Right ventricle myocardium inferior (tissue), 1 donor: Measurements from ENCODE around the gene ZNF154. TPM values are rescaled to one million over a fixed set of nuclear protein-coding genes. Genes with fewer than 3 reads are reported as not detected.

ENCODE experiments used
- ATAC-seq: fragments of 200-7000 bp; cut with Tn5 transposase; one replicate; pipeline ENCODE4 v1.9.1; 2020; ENCODE audit warnings: mild to moderate bottlenecking, moderate library complexity
- DNase-seq: peaks from one replicate; pipeline ENCODE4 v3.0.0; 2021; ENCODE audit errors: missing footprints
- intact Hi-C: fragments of 100-400 bp; cut with DNase I; formaldehyde crosslinking; loops from one replicate; pipeline ENCODE4 v1.11.0; 2022
- total RNA-seq: library from RNA; stranded (reverse); fragmentation: NEBNext Ultra II Directional; extraction: Animal tissue kit (Norgen Biotek cat#: 25700); gene quantifications from one replicate; pipeline ENCODE4 v1.2.1, GENCODE V29; 2021
- donor health status: DM: no; HTN: yes; CAD: no; lungs with severe emphysema.

ZNF154 gene
- total RNA-seq, 1 donor from 2014 or later, result 3.3 TPM

GRCh38 chr19:57688011-57688763 lies 20.8 kb downstream of the ZNF154 start:
- no peak for DNase-seq
- no peak for ATAC-seq
- intact Hi-C loops, result no loop called here

- ATAC-seq (no peak), DNase-seq (no peak)
- intact Hi-C loops, result no loop called here
Observed at GRCh38 chr19:57687363-57688010, 21.5 kb downstream of the ZNF154 start.

DNA sequence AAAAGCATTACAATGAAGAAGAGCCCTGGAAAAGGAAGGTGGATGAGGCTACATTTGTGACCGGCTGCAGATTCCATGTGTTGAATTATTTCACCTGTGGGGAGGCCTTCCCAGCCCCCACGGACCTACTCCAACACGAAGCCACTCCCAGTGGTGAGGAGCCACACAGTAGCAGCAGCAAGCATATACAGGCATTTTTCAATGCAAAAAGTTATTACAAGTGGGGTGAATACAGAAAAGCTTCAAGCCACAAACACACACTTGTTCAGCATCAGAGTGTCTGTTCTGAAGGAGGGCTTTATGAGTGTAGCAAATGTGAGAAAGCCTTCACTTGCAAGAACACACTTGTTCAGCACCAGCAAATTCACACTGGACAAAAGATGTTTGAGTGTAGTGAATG lies 22.3 kb downstream of the ZNF154 start:
- intact Hi-C loops, result no loop called here
- DNase-seq (no peak), ATAC-seq (no peak)

DNA sequence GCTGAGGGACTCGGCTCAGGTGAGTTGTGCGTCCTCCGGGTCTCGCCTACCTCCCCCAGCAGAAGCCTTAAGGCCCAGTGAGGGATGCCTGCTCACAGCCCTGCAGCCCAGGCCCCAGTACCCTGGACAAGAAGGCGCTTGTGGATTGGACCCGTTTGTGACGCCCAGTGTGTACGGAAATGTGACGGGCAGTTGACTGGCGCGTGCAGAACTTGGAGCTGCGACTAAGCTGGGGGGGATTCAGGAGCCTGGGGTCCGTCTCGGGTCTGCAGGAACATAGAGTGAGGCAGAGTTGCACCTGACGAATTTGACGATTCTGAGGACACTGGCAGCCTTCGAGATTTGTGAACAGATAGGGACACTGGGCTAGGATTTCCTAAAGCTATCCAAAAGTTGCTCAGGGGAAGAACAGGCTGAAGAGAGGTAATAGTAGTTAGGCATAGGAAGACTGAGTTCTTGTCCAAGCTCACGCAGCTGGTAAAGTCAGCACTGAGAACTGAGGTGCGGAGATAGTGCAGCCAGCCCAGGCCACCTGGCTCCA lies 26.7 kb downstream of the ZNF154 start:
- intact Hi-C loops, result no loop called here
- no peak for ATAC-seq
- no peak for DNase-seq

DNA sequence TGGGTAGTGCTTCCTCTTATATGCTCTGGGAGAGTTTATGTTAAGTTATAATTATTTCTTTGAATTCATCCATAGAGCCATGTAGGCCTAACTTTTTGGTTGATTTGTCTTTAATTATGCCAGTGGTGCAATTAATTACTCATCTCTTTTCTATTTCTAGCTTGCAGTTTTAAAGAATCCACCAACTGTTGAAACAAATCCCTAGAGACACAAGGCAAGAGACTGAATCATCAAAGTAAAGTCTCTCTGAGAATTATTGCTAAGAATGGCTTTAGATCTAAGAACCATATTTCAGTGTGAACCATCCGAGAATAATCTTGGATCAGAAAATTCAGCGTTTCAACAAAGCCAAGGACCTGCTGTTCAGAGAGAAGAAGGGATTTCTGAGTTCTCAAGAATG lies 33.1 kb downstream of the ZNF154 start:
- ATAC-seq (no peak), DNase-seq (no peak)
- intact Hi-C loops, result no loop called here

- ATAC-seq (no peak), DNase-seq (no peak)
- intact Hi-C loops, result no loop called here
Observed at GRCh38 chr19:57672466-57672865, 36.5 kb downstream of the ZNF154 start.

- DNase-seq (no peak), ATAC-seq (no peak)
- intact Hi-C loops, result no loop called here
Observed at GRCh38 chr19:57671124-57671895, 37.7 kb downstream of the ZNF154 start.

DNA sequence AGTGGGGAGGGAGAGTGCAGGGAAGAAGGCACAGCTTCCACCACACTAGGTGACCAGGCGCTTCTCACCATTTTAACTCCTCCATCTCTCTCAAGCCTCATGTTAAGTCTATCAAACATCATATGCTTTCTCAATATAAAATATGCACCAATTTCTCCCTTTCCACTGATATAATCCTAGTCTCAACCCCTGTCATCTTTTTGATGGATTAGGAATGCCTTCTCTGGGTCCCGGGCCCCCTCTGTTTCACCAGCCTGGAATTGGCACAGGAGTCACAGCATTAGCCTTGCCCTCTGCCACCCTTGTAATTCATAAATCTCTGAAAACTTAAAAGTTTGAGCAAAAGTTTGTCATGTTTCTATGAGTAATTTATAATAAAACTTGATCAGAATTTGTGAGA lies 40.4 kb downstream of the ZNF154 start, which contains the start of gene ZSCAN4:
Gene ZSCAN4, plus strand, starts transcription at position 301 of the 400 bp plus-strand sequence. CDS start 7,211 bp downstream, outside the sequence.
- DNase-seq (no peak), ATAC-seq (no peak)
- intact Hi-C loops, result no loop called here

- intact Hi-C loops, result no loop called here
- DNase-seq (no peak), ATAC-seq (no peak)
Observed at GRCh38 chr19:57667228-57667627, 41.8 kb downstream of the ZNF154 start.

- intact Hi-C loops, result no loop called here
- ATAC-seq, result no peak
- no peak for DNase-seq
Observed at GRCh38 chr19:57665261-57665806, 43.7 kb downstream of the ZNF154 start.

DNA sequence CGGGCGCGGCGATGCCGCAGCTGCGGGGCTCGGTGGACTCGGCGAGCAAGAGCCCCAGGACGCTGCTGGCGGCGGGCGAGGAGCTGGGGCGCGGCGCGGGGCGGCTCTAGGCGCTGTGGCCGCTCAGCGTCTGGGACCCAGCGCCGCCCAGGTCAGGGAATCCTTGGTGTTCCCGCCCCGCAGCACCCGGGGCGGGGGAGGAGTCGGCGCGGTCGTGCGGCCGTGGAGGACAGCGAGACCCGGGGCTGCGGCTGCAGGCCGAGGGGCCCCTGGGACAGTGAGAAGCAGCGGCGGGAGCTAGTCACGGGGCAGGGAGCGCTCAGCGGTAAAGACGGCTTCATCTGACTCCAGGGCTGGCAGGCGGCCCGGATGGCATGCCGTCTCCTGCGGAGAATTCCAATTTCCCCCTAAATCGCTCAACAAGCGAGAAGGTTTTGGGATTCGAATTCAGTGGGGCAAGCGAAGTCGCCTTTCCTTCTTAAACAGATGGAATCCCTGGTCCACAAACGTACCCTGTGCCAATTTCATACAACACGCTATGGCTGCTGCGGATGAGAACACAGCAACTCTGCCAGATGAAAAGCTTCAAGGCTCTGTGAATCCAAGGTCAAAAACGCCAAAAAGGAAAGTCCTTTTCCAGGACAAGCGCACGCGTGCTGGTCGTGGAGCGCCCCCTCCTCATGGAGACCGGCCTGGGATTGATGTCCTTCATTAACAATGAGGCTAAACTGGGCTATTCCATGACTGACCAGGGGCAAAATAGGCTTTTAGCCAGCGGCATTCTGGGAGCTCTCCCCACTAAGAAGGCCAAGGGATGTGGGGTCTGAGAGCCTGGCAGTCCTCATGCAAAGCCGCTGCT lies 44.5 kb downstream of the ZNF154 start:
- DNase-seq, result peak; percentile 68
- intact Hi-C loops, result no loop called here
- ATAC-seq, result peak; percentile 93

- DNase-seq (no peak), ATAC-seq (no peak)
- intact Hi-C loops, result no loop called here
Observed at GRCh38 chr19:57656346-57656745, 52.7 kb downstream of the ZNF154 start.

DNA sequence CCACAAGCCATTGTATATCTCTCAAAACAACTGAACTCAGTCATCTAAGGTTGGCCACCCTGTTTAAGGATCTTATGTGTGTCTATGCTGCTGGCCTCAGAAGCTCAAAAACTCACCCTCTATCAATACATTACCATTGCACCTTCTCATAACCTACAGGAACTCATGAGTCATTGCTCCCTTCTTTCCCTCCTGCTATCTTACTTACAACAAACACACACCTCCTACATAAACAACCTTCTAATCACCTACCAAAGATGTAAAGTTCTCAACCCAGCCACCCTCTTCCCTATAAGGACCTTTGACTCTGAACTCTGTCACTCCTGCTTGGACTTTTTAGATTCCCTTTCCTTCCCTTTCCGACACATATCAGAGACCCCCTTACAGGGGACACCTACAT lies 53.6 kb downstream of the ZNF154 start:
- intact Hi-C loops, result no loop called here
- ATAC-seq (no peak), DNase-seq (no peak)

GRCh38 chr19:57653689-57654088 lies 55.3 kb downstream of the ZNF154 start:
- no peak for DNase-seq
- intact Hi-C loops, result no loop called here
- ATAC-seq, result no peak

GRCh38 chr19:57651654-57651996 lies 57.4 kb downstream of the ZNF154 start:
- ATAC-seq (no peak), DNase-seq (no peak)
- intact Hi-C loops, result no loop called here

- no peak for DNase-seq
- intact Hi-C loops, result no loop called here
- ATAC-seq, result no peak
Observed at GRCh38 chr19:57648331-57649003, 60.5 kb downstream of the ZNF154 start.
